ENCODE data around the gene TMEM156. TPM values are rescaled to one million over a fixed set of nuclear protein-coding genes. Genes with fewer than 3 reads are reported as not detected.

TMEM156 gene
- polyA plus RNA-seq, 3 donors, result 0.31 to 1.1 (median 0.43) TPM

DNA sequence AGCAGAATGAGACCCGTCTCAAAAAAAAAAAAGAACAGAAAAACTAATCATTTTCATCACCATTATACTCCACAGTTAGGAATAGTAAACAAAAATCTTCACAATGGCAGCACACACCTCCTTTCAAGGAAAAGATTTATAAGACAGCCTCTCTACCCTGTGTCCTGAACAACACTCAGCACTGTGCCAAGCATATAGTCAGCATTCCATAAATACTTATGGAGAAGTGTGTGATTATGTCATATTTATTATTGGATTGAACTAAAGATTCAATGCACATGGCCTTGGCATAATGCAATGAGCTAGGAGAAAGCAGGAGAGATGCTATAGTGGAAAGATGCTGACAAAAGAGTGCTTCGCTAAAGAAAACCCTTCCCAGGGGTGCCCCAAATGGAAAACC is 112.0 kb downstream of the TMEM156 start:
- Mint-ChIP-seq H3K9me3 (peaks cover 0 to 3% (median 0%) of the 10 kb centered on the region in 7 donors), H3K27me3 (ENCODE audit: low read depth in 3 of 3) (no peaks in the 10 kb centered on the region), H3K36me3 (peaks cover 61 to 74% of the 10 kb centered on the region in 2 donors), H3K4me3 (no peak overlapping the region), H3K4me1 (peaks cover under 1% of the 10 kb centered on the region), H3K27ac (peak overlapping the region in 1 of 7 donors; percentile 30)
- TF ChIP-seq, protein P1, sequence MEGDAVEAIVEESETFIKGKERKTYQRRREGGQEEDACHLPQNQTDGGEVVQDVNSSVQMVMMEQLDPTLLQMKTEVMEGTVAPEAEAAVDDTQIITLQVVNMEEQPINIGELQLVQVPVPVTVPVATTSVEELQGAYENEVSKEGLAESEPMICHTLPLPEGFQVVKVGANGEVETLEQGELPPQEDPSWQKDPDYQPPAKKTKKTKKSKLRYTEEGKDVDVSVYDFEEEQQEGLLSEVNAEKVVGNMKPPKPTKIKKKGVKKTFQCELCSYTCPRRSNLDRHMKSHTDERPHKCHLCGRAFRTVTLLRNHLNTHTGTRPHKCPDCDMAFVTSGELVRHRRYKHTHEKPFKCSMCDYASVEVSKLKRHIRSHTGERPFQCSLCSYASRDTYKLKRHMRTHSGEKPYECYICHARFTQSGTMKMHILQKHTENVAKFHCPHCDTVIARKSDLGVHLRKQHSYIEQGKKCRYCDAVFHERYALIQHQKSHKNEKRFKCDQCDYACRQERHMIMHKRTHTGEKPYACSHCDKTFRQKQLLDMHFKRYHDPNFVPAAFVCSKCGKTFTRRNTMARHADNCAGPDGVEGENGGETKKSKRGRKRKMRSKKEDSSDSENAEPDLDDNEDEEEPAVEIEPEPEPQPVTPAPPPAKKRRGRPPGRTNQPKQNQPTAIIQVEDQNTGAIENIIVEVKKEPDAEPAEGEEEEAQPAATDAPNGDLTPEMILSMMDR (IDR thresholded peaks at IDR 0.05), result no peak
- no peaks in the 10 kb centered on the region for H3K4me1 ChIP-seq (ENCODE audit: control insufficient read depth in 1 of 2, insufficient read depth in 2 of 2, low read length in 2 of 2)
- H2AFZ ChIP-seq (ENCODE audit: insufficient read depth, low read depth, low read length, poor library complexity, severe bottlenecking), result no peak overlapping the region
- no peaks in the 10 kb centered on the region for H3K9me3 ChIP-seq (replicated peaks in 1 of 2; ENCODE audit: control insufficient read depth in 1 of 2, insufficient read depth in 1 of 2, low read length in 2 of 2)
- peaks cover 26 to 77% of the 10 kb centered on the region in 2 donors for H3K36me3 ChIP-seq (replicated peaks in 1 of 2; ENCODE audit: control insufficient read depth in 1 of 2, insufficient read depth in 2 of 2, low read length in 2 of 2)
- intact Hi-C loops (cut with micrococcal nuclease), result no loop called here
- H3K27me3 ChIP-seq (ENCODE audit: control insufficient read depth in 2 of 2, insufficient read depth in 2 of 2, low read length in 2 of 2), result no peaks in the 10 kb centered on the region
- DNase-seq, result no peak
- no peak overlapping the region for H3K27ac ChIP-seq (ENCODE audit: low read depth in 1 of 2, low read length in 2 of 2)
- H4K20me1 ChIP-seq (ENCODE audit: insufficient read depth, low read length), result no peaks in the 10 kb centered on the region
- H3K4me3 ChIP-seq (replicated peaks in 1 of 3; ENCODE audit: low read depth in 2 of 3, low read length in 3 of 3), result no peak overlapping the region
- no peak overlapping the region for H3K4me2 ChIP-seq (replicated peaks; ENCODE audit: extremely low read depth, low read length, poor library complexity, severe bottlenecking)
- no peak overlapping the region for H3K9ac ChIP-seq (ENCODE audit: insufficient read depth, low read length, poor library complexity, severe bottlenecking)
- no peaks in the 10 kb centered on the region for H3K79me2 ChIP-seq (ENCODE audit: insufficient read depth, low read length)
- 100% methylated on average over 1 of the region's 2 CpGs for WGBS (ENCODE audit: insufficient coverage)

DNA sequence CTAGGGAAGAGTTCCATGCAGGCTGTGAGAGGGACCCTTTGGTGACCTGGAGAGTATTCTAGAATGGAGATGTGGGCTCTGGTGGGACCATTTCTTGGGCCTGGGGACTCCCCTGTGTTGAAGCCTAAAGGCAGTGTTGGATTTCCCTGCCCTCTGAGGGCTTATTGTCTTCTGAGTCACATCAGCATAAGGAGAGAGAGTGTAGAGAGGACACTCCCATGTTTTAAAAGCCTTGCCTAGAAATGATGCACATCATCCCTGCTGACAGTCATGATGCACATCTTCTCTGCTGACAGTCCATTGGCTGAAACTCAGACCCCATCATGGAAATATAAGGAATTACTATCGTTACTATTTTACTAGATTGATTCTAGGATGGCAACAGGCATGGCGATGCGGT is 112.7 kb downstream of the TMEM156 start:
- WGBS (ENCODE audit: insufficient coverage), result no CpG with 5 or more reads among the region's 3 CpGs
- Mint-ChIP-seq H3K36me3 (peaks cover 66 to 81% of the 10 kb centered on the region in 2 donors), H3K4me1 (peaks cover 6% of the 10 kb centered on the region), H3K27me3 (ENCODE audit: low read depth in 3 of 3) (no peaks in the 10 kb centered on the region), H3K9me3 (peaks cover 0 to 3% (median 0%) of the 10 kb centered on the region in 7 donors), H3K27ac (peak overlapping the region in 1 of 7 donors; percentile 15), H3K4me3 (no peak overlapping the region)
- Histone ChIP-seq H4K20me1 (ENCODE audit: insufficient read depth, low read length) (no peaks in the 10 kb centered on the region), H3K4me1 (ENCODE audit: control insufficient read depth in 1 of 2, insufficient read depth in 2 of 2, low read length in 2 of 2) (no peaks in the 10 kb centered on the region), H3K9ac (ENCODE audit: insufficient read depth, low read length, poor library complexity, severe bottlenecking) (no peak overlapping the region), H2AFZ (ENCODE audit: insufficient read depth, low read depth, low read length, poor library complexity, severe bottlenecking) (no peak overlapping the region), H3K36me3 (replicated peaks in 1 of 2; ENCODE audit: control insufficient read depth in 1 of 2, insufficient read depth in 2 of 2, low read length in 2 of 2) (peaks cover 29 to 78% of the 10 kb centered on the region in 2 donors), H3K9me3 (replicated peaks in 1 of 2; ENCODE audit: control insufficient read depth in 1 of 2, insufficient read depth in 1 of 2, low read length in 2 of 2) (no peaks in the 10 kb centered on the region), H3K4me3 (replicated peaks in 1 of 3; ENCODE audit: low read depth in 2 of 3, low read length in 3 of 3) (no peak overlapping the region), H3K79me2 (ENCODE audit: insufficient read depth, low read length) (no peaks in the 10 kb centered on the region), H3K27ac (ENCODE audit: low read depth in 1 of 2, low read length in 2 of 2) (no peak overlapping the region), H3K4me2 (replicated peaks; ENCODE audit: extremely low read depth, low read length, poor library complexity, severe bottlenecking) (no peak overlapping the region), H3K27me3 (ENCODE audit: control insufficient read depth in 2 of 2, insufficient read depth in 2 of 2, low read length in 2 of 2) (no peaks in the 10 kb centered on the region)
- TF ChIP-seq, protein P1 (IDR thresholded peaks at IDR 0.05), result no peak
- intact Hi-C loops (cut with micrococcal nuclease), result no loop called here
- no peak for DNase-seq

Data from CD14-positive monocyte (primary cell).